WTC11 (cell line): ENCODE measurements around the gene MLXIP. TPM values are rescaled to one million over a fixed set of nuclear protein-coding genes. Genes with fewer than 3 reads are reported as not detected.

ENCODE experiments used
- ATAC-seq: fragments of 200-7000 bp; cut with Tn5 transposase; 2 replicates; pipeline ENCODE4 v1.10.0; 2021; ENCODE audit warnings: mild to moderate bottlenecking, moderate library complexity
- CTCF ChIA-PET: fragments of 300-600 bp; sonication (Branson Sonifier 250); formaldehyde crosslinking; loops from one replicate; lab custom pipeline; 2021; ENCODE audit warnings: antibody characterized with exemption; lab: Charles Lee
- POLR2A ChIA-PET: fragments of 350-600 bp; sonication (Branson Sonifier 250); formaldehyde crosslinking; loops from one replicate; lab custom pipeline; 2021; ENCODE audit warnings: antibody characterized with exemption; lab: Charles Lee
- DNase-seq: peaks from one replicate; pipeline ENCODE4 v3.0.0; 2021; ENCODE audit warnings: low spot score
- H3K27ac Mint-ChIP-seq: 2 replicates; pipeline ENCODE4 v1.8.0; 2021; ENCODE audit warnings: mixed read lengths
- H3K27me3 Mint-ChIP-seq: 2 replicates; pipeline ENCODE4 v1.8.0; 2021; ENCODE audit warnings: low read depth, mild to moderate bottlenecking, moderate library complexity, mixed read lengths
- H3K36me3 Mint-ChIP-seq: 2 replicates; pipeline ENCODE4 v1.8.0; 2021; ENCODE audit warnings: mixed read lengths
- H3K4me1 Mint-ChIP-seq: 2 replicates; pipeline ENCODE4 v1.8.0; 2022; ENCODE audit warnings: mixed read lengths
- H3K4me3 Mint-ChIP-seq: 2 replicates; pipeline ENCODE4 v1.8.0; 2021; ENCODE audit warnings: mild to moderate bottlenecking, moderate library complexity, mixed read lengths
- H3K9me3 Mint-ChIP-seq: 2 replicates; pipeline ENCODE4 v1.8.0; 2021; ENCODE audit warnings: mixed read lengths
- EMX1 ChIP-seq: fragments of 250-450 bp; sonication (Bioruptor Pico); IDR thresholded peaks from 2 replicates; pipeline ENCODE4 v1.8.0; 2021; ENCODE audit warnings: mild to moderate bottlenecking
- ESRRA ChIP-seq: sonication (generic); formaldehyde crosslinking; IDR thresholded peaks from 2 replicates; pipeline ENCODE4 v1.8.1; 2022; ENCODE audit warnings: mild to moderate bottlenecking, missing genetic modification reagents, borderline replicate concordance
- FOXP1 ChIP-seq: sonication (generic); formaldehyde crosslinking; IDR thresholded peaks from 2 replicates; pipeline ENCODE4 v1.8.0; 2022; ENCODE audit warnings: missing genetic modification reagents, mild to moderate bottlenecking, moderate library complexity, borderline replicate concordance
- PRRX2 ChIP-seq: fragments of 250-450 bp; sonication (Bioruptor Pico); IDR thresholded peaks from 2 replicates; pipeline ENCODE4 v1.8.0; 2021; ENCODE audit warnings: mild to moderate bottlenecking
- RELA ChIP-seq: sonication (generic); formaldehyde crosslinking; IDR thresholded peaks from 2 replicates; pipeline ENCODE4 v1.8.1; 2022; ENCODE audit warnings: missing genetic modification reagents, mild to moderate bottlenecking, borderline replicate concordance
- SOX15 ChIP-seq: fragments of 250-450 bp; sonication (Bioruptor Pico); IDR thresholded peaks from 2 replicates; pipeline ENCODE4 v1.9.0; 2021; ENCODE audit warnings: mild to moderate bottlenecking
- ZNF219 ChIP-seq: sonication (generic); formaldehyde crosslinking; IDR thresholded peaks from 2 replicates; pipeline ENCODE4 v1.8.0; 2023; ENCODE audit warnings: missing genetic modification reagents, mild to moderate bottlenecking, borderline replicate concordance
- total RNA-seq: library from RNA; stranded (reverse); gene quantifications from 3 replicates; pipeline ENCODE4 v1.2.3, GENCODE V29; 2021
- TF ChIP-seq, protein P1 (sequence below): fragments of 200-600 bp; IDR thresholded peaks from 2 replicates; pipeline ENCODE4 v1.8.0; 2022; ENCODE audit warnings: antibody characterized with exemption
- TF ChIP-seq, protein P2 (sequence below): sonication (generic); formaldehyde crosslinking; IDR thresholded peaks from 2 replicates; pipeline ENCODE4 v1.8.1; 2023; ENCODE audit warnings: mild to moderate bottlenecking, missing genetic modification reagents, borderline replicate concordance
- TF ChIP-seq, protein P3 (sequence below): fragments of 250-450 bp; sonication (Bioruptor Pico); IDR thresholded peaks from 2 replicates; pipeline ENCODE4 v2.1.2; 2022; ENCODE audit warnings: mild to moderate bottlenecking, moderate library complexity
- TF ChIP-seq, protein P4 (sequence below): fragments of 250-450 bp; sonication (Bioruptor Pico); conservative IDR thresholded peaks from 2 replicates; pipeline ENCODE4 v1.9.0; 2021; ENCODE audit warnings: mild to moderate bottlenecking
- TF ChIP-seq, protein P5 (sequence below): sonication (generic); formaldehyde crosslinking; IDR thresholded peaks from 2 replicates; pipeline ENCODE4 v1.8.1; 2023; ENCODE audit warnings: mild to moderate bottlenecking, missing genetic modification reagents, moderate library complexity
- TF ChIP-seq, protein P6 (sequence below): sonication (generic); formaldehyde crosslinking; IDR thresholded peaks from 2 replicates; pipeline ENCODE4 v1.8.0; 2023; ENCODE audit warnings: missing genetic modification reagents, mild to moderate bottlenecking, borderline replicate concordance
- TF ChIP-seq, protein P7 (sequence below): fragments of 250-450 bp; sonication (Bioruptor Pico); IDR thresholded peaks from 2 replicates; pipeline ENCODE4 v1.9.0; 2021; ENCODE audit warnings: moderate library complexity, mild to moderate bottlenecking, inconsistent platforms, borderline replicate concordance
- TF ChIP-seq, protein P8 (sequence below): sonication (generic); formaldehyde crosslinking; IDR thresholded peaks from 2 replicates; pipeline ENCODE4 v1.8.0; 2022; ENCODE audit warnings: mild to moderate bottlenecking, missing genetic modification reagents
- TF ChIP-seq, protein P9 (sequence below): sonication (generic); formaldehyde crosslinking; IDR thresholded peaks from 2 replicates; pipeline ENCODE4 v1.8.1; 2022; ENCODE audit warnings: low read depth, missing genetic modification reagents, borderline replicate concordance

MLXIP gene
- total RNA-seq, 1 experiment from 2014 or later: 49.4 TPM

DNA sequence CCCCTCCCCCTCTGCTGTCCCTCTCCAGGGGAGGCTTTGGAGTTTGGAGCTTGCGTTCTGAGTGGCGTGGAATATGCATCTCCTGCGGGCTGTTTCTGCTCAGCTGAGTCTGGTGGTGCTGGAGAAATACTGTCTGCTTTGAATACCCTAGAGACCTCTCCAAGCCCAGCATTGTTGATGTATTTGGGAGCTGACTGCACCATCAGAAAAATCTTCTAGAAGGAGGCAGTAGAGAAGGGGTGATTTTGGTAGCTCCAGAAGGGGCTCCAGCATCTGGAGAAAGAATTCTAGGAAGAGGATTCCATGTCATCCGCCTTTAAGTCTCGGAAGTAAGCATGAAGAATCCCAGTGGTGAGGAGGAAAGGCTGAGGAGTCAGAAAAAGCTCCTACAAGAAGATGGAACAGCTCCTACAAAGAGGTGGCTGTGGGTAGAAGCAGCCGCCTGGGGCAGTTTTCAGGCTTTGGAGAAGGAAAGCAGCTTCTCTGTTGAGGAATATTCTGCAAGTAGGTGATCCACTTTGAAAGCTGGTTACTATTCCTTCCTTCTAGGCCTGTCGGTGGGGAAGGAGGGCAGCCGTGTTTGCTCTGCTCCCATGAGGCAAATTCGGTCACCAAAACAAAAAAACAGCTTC, 9.7 kb downstream of the MLXIP start (continued):
- TF ChIP-seq, protein P1, sequence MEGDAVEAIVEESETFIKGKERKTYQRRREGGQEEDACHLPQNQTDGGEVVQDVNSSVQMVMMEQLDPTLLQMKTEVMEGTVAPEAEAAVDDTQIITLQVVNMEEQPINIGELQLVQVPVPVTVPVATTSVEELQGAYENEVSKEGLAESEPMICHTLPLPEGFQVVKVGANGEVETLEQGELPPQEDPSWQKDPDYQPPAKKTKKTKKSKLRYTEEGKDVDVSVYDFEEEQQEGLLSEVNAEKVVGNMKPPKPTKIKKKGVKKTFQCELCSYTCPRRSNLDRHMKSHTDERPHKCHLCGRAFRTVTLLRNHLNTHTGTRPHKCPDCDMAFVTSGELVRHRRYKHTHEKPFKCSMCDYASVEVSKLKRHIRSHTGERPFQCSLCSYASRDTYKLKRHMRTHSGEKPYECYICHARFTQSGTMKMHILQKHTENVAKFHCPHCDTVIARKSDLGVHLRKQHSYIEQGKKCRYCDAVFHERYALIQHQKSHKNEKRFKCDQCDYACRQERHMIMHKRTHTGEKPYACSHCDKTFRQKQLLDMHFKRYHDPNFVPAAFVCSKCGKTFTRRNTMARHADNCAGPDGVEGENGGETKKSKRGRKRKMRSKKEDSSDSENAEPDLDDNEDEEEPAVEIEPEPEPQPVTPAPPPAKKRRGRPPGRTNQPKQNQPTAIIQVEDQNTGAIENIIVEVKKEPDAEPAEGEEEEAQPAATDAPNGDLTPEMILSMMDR: no peak
- TF ChIP-seq, protein P2, sequence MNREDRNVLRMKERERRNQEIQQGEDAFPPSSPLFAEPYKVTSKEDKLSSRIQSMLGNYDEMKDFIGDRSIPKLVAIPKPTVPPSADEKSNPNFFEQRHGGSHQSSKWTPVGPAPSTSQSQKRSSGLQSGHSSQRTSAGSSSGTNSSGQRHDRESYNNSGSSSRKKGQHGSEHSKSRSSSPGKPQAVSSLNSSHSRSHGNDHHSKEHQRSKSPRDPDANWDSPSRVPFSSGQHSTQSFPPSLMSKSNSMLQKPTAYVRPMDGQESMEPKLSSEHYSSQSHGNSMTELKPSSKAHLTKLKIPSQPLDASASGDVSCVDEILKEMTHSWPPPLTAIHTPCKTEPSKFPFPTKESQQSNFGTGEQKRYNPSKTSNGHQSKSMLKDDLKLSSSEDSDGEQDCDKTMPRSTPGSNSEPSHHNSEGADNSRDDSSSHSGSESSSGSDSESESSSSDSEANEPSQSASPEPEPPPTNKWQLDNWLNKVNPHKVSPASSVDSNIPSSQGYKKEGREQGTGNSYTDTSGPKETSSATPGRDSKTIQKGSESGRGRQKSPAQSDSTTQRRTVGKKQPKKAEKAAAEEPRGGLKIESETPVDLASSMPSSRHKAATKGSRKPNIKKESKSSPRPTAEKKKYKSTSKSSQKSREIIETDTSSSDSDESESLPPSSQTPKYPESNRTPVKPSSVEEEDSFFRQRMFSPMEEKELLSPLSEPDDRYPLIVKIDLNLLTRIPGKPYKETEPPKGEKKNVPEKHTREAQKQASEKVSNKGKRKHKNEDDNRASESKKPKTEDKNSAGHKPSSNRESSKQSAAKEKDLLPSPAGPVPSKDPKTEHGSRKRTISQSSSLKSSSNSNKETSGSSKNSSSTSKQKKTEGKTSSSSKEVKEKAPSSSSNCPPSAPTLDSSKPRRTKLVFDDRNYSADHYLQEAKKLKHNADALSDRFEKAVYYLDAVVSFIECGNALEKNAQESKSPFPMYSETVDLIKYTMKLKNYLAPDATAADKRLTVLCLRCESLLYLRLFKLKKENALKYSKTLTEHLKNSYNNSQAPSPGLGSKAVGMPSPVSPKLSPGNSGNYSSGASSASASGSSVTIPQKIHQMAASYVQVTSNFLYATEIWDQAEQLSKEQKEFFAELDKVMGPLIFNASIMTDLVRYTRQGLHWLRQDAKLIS (CRISPR knock-in tag): no peak
- TF ChIP-seq, protein P3, sequence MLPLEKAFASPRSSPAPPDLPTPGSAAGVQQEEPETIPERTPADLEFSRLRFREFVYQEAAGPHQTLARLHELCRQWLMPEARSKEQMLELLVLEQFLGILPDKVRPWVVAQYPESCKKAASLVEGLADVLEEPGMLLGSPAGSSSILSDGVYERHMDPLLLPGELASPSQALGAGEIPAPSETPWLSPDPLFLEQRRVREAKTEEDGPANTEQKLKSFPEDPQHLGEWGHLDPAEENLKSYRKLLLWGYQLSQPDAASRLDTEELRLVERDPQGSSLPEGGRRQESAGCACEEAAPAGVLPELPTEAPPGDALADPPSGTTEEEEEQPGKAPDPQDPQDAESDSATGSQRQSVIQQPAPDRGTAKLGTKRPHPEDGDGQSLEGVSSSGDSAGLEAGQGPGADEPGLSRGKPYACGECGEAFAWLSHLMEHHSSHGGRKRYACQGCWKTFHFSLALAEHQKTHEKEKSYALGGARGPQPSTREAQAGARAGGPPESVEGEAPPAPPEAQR (CRISPR knock-in tag): no peak
- TF ChIP-seq PRRX2 (CRISPR knock-in tag): no peak
- TF ChIP-seq, protein P4, sequence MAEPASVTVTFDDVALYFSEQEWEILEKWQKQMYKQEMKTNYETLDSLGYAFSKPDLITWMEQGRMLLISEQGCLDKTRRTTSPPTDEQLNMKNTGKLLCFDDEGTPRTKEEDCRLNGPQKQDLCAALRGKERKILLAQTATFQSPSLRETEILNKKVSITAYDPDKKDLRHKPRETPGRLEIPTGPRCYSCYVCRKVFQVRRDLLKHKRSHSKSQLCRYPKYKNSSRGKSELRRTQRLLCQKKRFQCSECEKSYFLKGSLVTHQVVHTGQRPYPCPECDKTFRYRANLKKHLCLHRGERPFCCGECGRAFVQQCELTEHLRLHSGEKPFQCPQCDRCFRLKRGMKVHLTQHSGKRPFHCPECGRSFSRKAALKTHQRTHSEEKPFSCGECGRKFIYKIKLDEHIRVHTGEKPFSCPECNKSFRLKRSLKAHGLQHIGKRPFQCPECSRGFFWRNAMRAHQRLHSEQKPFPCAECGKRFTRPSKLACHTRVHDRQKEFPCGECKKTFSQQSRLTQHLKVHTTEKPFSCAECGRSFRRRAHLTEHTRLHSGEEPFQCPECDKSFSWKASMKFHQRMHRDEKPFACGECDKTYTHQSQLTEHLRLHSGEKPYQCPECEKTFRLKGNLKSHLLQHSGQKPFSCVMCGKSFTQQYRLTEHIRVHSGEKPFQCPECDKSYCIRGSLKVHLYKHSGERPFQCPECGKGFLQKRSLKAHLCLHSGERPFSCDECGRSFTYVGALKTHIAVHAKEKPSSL: no peak

DNA sequence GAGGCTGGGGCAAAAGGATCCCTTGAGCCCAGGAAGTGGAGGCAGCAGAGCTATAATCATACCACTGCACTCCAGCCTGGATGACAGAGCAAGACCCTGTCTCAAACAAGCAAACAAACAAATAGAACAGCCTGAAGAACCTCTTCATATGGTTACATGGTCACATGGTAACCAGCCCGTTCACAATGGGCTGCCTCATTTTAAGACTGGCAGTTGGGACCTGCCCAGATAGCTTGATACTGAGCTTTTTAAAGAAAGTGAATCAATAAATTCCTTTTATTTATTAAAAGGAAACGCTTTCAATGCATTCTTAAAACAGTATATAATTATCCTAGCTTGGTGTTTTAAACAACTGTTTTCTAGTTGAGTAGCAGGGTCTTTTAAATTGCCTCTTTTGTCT, 10.5 kb downstream of the MLXIP start:
- ATAC-seq: no peak
- Mint-ChIP-seq H3K27me3 (no peaks in the 10 kb centered on the region), H3K4me1 (peaks cover 27% of the 10 kb centered on the region), H3K4me3 (no peak overlapping the region), H3K36me3 (peaks cover 6% of the 10 kb centered on the region), H3K9me3 (no peaks in the 10 kb centered on the region), H3K27ac (peak overlapping the region; percentile 93; the same call in 1 of the 2 replicates)
- no peak for DNase-seq
- ChIA-PET CTCF (interaction anchor here (0.6 to 2.3 kb wide), 9 partner anchors 9 to 277 kb away, joined by 3 to 12 read pairs (median 4); partner anchors contain the start of gene MLXIP), POLR2A (no interaction called here)
- TF ChIP-seq, protein P5, sequence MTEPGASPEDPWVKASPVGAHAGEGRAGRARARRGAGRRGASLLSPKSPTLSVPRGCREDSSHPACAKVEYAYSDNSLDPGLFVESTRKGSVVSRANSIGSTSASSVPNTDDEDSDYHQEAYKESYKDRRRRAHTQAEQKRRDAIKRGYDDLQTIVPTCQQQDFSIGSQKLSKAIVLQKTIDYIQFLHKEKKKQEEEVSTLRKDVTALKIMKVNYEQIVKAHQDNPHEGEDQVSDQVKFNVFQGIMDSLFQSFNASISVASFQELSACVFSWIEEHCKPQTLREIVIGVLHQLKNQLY (CRISPR knock-in tag): no peak
- TF ChIP-seq FOXP1 (CRISPR knock-in tag) (no peak), EMX1 (no peak), RELA (CRISPR knock-in tag) (no peak), SOX15 (CRISPR knock-in tag) (no peak), PRRX2 (CRISPR knock-in tag) (no peak), ESRRA (CRISPR knock-in tag) (no peak), ZNF219 (no peak)
- TF ChIP-seq, protein P6, sequence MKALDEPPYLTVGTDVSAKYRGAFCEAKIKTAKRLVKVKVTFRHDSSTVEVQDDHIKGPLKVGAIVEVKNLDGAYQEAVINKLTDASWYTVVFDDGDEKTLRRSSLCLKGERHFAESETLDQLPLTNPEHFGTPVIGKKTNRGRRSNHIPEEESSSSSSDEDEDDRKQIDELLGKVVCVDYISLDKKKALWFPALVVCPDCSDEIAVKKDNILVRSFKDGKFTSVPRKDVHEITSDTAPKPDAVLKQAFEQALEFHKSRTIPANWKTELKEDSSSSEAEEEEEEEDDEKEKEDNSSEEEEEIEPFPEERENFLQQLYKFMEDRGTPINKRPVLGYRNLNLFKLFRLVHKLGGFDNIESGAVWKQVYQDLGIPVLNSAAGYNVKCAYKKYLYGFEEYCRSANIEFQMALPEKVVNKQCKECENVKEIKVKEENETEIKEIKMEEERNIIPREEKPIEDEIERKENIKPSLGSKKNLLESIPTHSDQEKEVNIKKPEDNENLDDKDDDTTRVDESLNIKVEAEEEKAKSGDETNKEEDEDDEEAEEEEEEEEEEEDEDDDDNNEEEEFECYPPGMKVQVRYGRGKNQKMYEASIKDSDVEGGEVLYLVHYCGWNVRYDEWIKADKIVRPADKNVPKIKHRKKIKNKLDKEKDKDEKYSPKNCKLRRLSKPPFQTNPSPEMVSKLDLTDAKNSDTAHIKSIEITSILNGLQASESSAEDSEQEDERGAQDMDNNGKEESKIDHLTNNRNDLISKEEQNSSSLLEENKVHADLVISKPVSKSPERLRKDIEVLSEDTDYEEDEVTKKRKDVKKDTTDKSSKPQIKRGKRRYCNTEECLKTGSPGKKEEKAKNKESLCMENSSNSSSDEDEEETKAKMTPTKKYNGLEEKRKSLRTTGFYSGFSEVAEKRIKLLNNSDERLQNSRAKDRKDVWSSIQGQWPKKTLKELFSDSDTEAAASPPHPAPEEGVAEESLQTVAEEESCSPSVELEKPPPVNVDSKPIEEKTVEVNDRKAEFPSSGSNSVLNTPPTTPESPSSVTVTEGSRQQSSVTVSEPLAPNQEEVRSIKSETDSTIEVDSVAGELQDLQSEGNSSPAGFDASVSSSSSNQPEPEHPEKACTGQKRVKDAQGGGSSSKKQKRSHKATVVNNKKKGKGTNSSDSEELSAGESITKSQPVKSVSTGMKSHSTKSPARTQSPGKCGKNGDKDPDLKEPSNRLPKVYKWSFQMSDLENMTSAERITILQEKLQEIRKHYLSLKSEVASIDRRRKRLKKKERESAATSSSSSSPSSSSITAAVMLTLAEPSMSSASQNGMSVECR (CRISPR knock-in tag): no peak
- TF ChIP-seq, protein P7, sequence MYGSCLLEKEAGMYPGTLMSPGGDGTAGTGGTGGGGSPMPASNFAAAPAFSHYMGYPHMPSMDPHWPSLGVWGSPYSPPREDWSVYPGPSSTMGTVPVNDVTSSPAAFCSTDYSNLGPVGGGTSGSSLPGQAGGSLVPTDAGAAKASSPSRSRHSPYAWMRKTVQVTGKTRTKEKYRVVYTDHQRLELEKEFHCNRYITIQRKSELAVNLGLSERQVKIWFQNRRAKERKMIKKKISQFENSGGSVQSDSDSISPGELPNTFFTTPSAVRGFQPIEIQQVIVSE: no peak
- TF ChIP-seq, protein P8, sequence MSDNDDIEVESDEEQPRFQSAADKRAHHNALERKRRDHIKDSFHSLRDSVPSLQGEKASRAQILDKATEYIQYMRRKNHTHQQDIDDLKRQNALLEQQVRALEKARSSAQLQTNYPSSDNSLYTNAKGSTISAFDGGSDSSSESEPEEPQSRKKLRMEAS (CRISPR knock-in tag): no peak
- TF ChIP-seq, protein P9, sequence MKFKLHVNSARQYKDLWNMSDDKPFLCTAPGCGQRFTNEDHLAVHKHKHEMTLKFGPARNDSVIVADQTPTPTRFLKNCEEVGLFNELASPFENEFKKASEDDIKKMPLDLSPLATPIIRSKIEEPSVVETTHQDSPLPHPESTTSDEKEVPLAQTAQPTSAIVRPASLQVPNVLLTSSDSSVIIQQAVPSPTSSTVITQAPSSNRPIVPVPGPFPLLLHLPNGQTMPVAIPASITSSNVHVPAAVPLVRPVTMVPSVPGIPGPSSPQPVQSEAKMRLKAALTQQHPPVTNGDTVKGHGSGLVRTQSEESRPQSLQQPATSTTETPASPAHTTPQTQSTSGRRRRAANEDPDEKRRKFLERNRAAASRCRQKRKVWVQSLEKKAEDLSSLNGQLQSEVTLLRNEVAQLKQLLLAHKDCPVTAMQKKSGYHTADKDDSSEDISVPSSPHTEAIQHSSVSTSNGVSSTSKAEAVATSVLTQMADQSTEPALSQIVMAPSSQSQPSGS (CRISPR knock-in tag): no peak
